GM21515 (cell line): ENCODE results near the gene ZSCAN9.

ENCODE experiments used
- ATAC-seq: cut with Tn5 transposase; IDR thresholded peaks from one replicate; pipeline ENCODE4 v1.9.1; 2021; ENCODE audit not compliant: unreplicated experiment

ZSCAN9 gene

GRCh38 chr6:28266563-28266961, 41.5 kb downstream of the ZSCAN9 start:
- no peak for ATAC-seq

GRCh38 chr6:28266962-28267694, 42.1 kb downstream of the ZSCAN9 start, which contains the start of gene ZSCAN26:
Gene ZSCAN26, plus strand, starts transcription at chr6:28267143. Its CDS starts 4,777 bp downstream, at chr6:28271920.
- ATAC-seq, result peak; percentile 94

- no peak for ATAC-seq
Measured at GRCh38 chr6:28267695-28268059, 42.6 kb downstream of the ZSCAN9 start.

- ATAC-seq, result no peak
Measured at GRCh38 chr6:28269492-28269891, 44.4 kb downstream of the ZSCAN9 start.

GRCh38 chr6:28274888-28275287, 49.8 kb downstream of the ZSCAN9 start:
- ATAC-seq, result no peak

GRCh38 chr6:28277746-28278145, 52.7 kb downstream of the ZSCAN9 start:
- no peak for ATAC-seq

GRCh38 chr6:28280595-28281287, 55.7 kb downstream of the ZSCAN9 start:
- no peak for ATAC-seq

- peak; percentile 82 for ATAC-seq
Measured at GRCh38 chr6:28281288-28282064, 56.4 kb downstream of the ZSCAN9 start, which contains the start of gene PGBD1. Gene PGBD1, plus strand, starts transcription at chr6:28281572. Its CDS starts 2,242 bp downstream, at chr6:28283814.

- no peak for ATAC-seq
Measured at GRCh38 chr6:28282926-28283325, 57.9 kb downstream of the ZSCAN9 start.
